ENCODE data around the gene SFMBT1.

DNA sequence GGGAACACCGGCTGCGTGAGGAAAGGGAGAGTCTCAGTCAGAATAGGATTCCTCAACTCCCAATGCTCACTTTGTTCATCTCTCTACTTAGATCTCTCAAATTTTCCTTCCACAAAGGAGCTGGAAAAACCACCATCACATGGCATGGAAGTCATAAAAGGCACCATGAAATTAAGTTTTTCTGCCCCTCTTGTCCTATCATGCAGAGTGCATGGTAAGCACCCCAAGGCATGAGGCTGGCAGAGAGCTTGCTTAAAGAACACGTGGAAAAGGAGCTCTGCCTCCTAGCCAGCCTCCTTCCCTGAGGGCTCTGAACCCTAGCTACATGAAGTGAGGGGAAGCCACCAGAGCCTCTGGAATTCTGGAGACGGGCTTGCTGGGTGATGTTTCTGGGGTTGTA lies 166.3 kb downstream of the SFMBT1 start:
- no peak for TF ChIP-seq CREB1 (CRISPR knock-in tag; IDR thresholded peaks at IDR 0.05; ENCODE audit: low read depth)
- TF ChIP-seq, protein P1, sequence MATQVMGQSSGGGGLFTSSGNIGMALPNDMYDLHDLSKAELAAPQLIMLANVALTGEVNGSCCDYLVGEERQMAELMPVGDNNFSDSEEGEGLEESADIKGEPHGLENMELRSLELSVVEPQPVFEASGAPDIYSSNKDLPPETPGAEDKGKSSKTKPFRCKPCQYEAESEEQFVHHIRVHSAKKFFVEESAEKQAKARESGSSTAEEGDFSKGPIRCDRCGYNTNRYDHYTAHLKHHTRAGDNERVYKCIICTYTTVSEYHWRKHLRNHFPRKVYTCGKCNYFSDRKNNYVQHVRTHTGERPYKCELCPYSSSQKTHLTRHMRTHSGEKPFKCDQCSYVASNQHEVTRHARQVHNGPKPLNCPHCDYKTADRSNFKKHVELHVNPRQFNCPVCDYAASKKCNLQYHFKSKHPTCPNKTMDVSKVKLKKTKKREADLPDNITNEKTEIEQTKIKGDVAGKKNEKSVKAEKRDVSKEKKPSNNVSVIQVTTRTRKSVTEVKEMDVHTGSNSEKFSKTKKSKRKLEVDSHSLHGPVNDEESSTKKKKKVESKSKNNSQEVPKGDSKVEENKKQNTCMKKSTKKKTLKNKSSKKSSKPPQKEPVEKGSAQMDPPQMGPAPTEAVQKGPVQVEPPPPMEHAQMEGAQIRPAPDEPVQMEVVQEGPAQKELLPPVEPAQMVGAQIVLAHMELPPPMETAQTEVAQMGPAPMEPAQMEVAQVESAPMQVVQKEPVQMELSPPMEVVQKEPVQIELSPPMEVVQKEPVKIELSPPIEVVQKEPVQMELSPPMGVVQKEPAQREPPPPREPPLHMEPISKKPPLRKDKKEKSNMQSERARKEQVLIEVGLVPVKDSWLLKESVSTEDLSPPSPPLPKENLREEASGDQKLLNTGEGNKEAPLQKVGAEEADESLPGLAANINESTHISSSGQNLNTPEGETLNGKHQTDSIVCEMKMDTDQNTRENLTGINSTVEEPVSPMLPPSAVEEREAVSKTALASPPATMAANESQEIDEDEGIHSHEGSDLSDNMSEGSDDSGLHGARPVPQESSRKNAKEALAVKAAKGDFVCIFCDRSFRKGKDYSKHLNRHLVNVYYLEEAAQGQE (IDR thresholded peaks at IDR 0.05; ENCODE audit: unreplicated experiment) = no peak
- TF ChIP-seq, protein P2, sequence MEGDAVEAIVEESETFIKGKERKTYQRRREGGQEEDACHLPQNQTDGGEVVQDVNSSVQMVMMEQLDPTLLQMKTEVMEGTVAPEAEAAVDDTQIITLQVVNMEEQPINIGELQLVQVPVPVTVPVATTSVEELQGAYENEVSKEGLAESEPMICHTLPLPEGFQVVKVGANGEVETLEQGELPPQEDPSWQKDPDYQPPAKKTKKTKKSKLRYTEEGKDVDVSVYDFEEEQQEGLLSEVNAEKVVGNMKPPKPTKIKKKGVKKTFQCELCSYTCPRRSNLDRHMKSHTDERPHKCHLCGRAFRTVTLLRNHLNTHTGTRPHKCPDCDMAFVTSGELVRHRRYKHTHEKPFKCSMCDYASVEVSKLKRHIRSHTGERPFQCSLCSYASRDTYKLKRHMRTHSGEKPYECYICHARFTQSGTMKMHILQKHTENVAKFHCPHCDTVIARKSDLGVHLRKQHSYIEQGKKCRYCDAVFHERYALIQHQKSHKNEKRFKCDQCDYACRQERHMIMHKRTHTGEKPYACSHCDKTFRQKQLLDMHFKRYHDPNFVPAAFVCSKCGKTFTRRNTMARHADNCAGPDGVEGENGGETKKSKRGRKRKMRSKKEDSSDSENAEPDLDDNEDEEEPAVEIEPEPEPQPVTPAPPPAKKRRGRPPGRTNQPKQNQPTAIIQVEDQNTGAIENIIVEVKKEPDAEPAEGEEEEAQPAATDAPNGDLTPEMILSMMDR (conservative IDR thresholded peaks at IDR 0.05; ENCODE audit: low read depth in 2 of 2) = no peak
- no peak for TF ChIP-seq POLR2AphosphoS5 (IDR thresholded peaks at IDR 0.05; ENCODE audit: low read depth)
- TF ChIP-seq EZH2phosphoT487 (IDR thresholded peaks at IDR 0.05; ENCODE audit: unreplicated experiment) = no peak
- TF ChIP-seq JUNB (IDR thresholded peaks at IDR 0.05; ENCODE audit: unreplicated experiment) = no peak
- no peak for TF ChIP-seq EZH2 (IDR thresholded peaks at IDR 0.05; ENCODE audit: low read depth, unreplicated experiment)
- TF ChIP-seq, protein P3, sequence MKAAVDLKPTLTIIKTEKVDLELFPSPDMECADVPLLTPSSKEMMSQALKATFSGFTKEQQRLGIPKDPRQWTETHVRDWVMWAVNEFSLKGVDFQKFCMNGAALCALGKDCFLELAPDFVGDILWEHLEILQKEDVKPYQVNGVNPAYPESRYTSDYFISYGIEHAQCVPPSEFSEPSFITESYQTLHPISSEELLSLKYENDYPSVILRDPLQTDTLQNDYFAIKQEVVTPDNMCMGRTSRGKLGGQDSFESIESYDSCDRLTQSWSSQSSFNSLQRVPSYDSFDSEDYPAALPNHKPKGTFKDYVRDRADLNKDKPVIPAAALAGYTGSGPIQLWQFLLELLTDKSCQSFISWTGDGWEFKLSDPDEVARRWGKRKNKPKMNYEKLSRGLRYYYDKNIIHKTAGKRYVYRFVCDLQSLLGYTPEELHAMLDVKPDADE (IDR thresholded peaks at IDR 0.05) = no peak

Data from GM23338 (cell line).